ENCODE results near the gene SLC51A. TPM values are rescaled to one million over a fixed set of nuclear protein-coding genes. Genes with fewer than 3 reads are reported as not detected.

The SLC51A gene
- total and polyA plus RNA-seq, 2 experiments from 2014 or later: 6.0 TPM; not detected in 1

- 77 to 80% methylated on average over 14 to 16 of the region's 16 CpGs for WGBS, 2 experiments (ENCODE audit: low coverage in 1 of 2, low lambda C conversion rate in 2 of 2, missing lambda C conversion rate in 2 of 2)
- no peak overlapping the region for H3K27ac ChIP-seq
- no peak overlapping the region for H3K4me2 ChIP-seq (ENCODE audit: unreplicated experiment)
- no peaks in the 10 kb centered on the region for H3K27me3 ChIP-seq (replicated peaks; ENCODE audit: insufficient read depth)
- no peaks in the 10 kb centered on the region for H3K36me3 ChIP-seq (ENCODE audit: low read depth)
- TF ChIP-seq EZH2 (IDR thresholded peaks at IDR 0.05; ENCODE audit: insufficient read depth, poor library complexity, severe bottlenecking) (no peak), EZH2phosphoT487 (IDR thresholded peaks at IDR 0.05; ENCODE audit: insufficient read depth, low read depth) (no peak)
- H4K20me1 ChIP-seq (ENCODE audit: insufficient read depth): no peaks in the 10 kb centered on the region
- no peaks in the 10 kb centered on the region for H3K9me2 ChIP-seq (ENCODE audit: insufficient read depth)
- H3K4me1 ChIP-seq (ENCODE audit: insufficient read depth): peaks cover 6% of the 10 kb centered on the region; the same call in 1 of the 2 replicates
- no peak overlapping the region for H3K9ac ChIP-seq
- H3K9me3 ChIP-seq (ENCODE audit: low read depth): no peaks in the 10 kb centered on the region
- no peak overlapping the region for H2AFZ ChIP-seq
- no peak overlapping the region for H3K4me3 ChIP-seq
- DNase-seq: no peak
- H3F3A ChIP-seq (ENCODE audit: insufficient read depth): peaks cover 13% of the 10 kb centered on the region; the same call in 1 of the 2 replicates
- no peaks in the 10 kb centered on the region for H3K79me2 ChIP-seq (ENCODE audit: insufficient read depth)
- in situ Hi-C loops (cut with MboI): no loop called here
These were observed 1.4 kb upstream of the SLC51A start for GRCh38 chr3:196214783-196215441.

DNA sequence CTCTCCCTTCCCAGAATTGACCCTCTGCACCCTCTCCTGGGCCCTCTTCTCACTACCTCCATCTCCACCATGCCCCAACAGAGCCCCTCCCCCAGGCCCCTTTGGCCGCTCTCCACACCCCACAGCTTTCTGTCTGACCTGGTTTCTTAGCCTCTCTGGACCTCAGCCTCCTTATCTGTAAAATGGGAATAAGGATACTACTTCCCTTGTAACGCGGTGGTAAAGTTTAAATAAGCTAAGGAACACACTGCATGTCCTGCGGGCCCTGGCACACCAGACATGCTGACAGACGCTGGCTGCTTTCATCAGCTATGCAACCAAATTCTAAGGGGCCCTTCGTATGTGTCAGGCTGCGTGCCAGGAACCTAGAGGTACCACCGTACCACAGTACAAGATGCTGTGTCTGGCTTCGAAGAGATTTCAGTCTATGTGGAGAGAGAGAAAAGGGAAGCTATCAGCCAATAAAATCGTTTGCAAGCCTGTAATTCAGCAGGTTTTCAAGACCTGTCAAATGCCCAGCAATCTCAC, 777 bp upstream of the SLC51A start:
- H3K9ac ChIP-seq: no peak overlapping the region
- peaks cover 13% of the 10 kb centered on the region; the same call in 1 of the 2 replicates for H3F3A ChIP-seq (ENCODE audit: insufficient read depth)
- WGBS, 2 experiments (ENCODE audit: low coverage in 1 of 2, low lambda C conversion rate in 2 of 2, missing lambda C conversion rate in 2 of 2): 69 to 70% methylated on average over 10 of the region's 10 CpGs
- H3K27me3 ChIP-seq (replicated peaks; ENCODE audit: insufficient read depth): no peaks in the 10 kb centered on the region
- H3K4me1 ChIP-seq (ENCODE audit: insufficient read depth): peaks cover 6% of the 10 kb centered on the region; the same call in 1 of the 2 replicates
- no peak overlapping the region for H3K4me3 ChIP-seq
- no peaks in the 10 kb centered on the region for H4K20me1 ChIP-seq (ENCODE audit: insufficient read depth)
- no peaks in the 10 kb centered on the region for H3K79me2 ChIP-seq (ENCODE audit: insufficient read depth)
- DNase-seq: no peak
- in situ Hi-C loops (cut with MboI): no loop called here
- no peak overlapping the region for H3K27ac ChIP-seq
- no peaks in the 10 kb centered on the region for H3K36me3 ChIP-seq (ENCODE audit: low read depth)
- no peak overlapping the region for H3K4me2 ChIP-seq (ENCODE audit: unreplicated experiment)
- TF ChIP-seq EZH2 (IDR thresholded peaks at IDR 0.05; ENCODE audit: insufficient read depth, poor library complexity, severe bottlenecking): no peak
- TF ChIP-seq EZH2phosphoT487 (IDR thresholded peaks at IDR 0.05; ENCODE audit: insufficient read depth, low read depth): no peak
- no peak overlapping the region for H2AFZ ChIP-seq
- H3K9me3 ChIP-seq (ENCODE audit: low read depth): no peaks in the 10 kb centered on the region
- no peaks in the 10 kb centered on the region for H3K9me2 ChIP-seq (ENCODE audit: insufficient read depth)

DNA sequence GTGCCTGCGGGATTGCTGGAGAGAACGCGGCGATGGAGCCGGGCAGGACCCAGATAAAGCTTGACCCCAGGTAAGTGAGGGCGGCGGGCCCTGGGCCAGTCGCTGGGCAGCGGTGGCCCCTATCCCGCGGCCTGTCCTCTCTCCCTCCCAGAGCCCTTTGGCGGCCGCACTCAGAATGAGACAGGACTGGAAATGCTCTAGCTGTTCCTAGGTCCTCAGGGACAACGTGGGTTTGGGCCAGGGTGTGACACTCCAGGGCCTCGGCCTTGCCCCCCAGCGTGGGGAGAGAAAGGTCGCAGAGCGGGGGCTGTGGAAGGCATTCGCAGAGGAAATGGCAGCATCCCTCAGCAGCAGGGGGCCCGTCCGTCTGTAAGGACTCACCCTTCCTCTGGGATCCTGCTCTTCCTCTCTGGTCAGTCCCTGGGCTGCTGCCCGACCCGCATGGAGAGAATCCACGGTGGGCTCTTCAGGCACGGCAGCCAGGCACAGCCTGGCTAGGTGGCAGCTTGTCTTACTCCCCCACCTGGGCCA, 412 bp downstream of the SLC51A start:
- Histone ChIP-seq H3F3A (ENCODE audit: insufficient read depth) (peaks cover 13% of the 10 kb centered on the region; the same call in 1 of the 2 replicates), H4K20me1 (ENCODE audit: insufficient read depth) (no peaks in the 10 kb centered on the region), H3K4me3 (no peak overlapping the region), H3K27me3 (replicated peaks; ENCODE audit: insufficient read depth) (no peaks in the 10 kb centered on the region), H3K9me3 (ENCODE audit: low read depth) (no peaks in the 10 kb centered on the region), H3K4me1 (ENCODE audit: insufficient read depth) (peaks cover 6% of the 10 kb centered on the region; the same call in 1 of the 2 replicates), H3K9ac (no peak overlapping the region), H2AFZ (no peak overlapping the region), H3K4me2 (ENCODE audit: unreplicated experiment) (no peak overlapping the region), H3K79me2 (ENCODE audit: insufficient read depth) (no peaks in the 10 kb centered on the region), H3K27ac (no peak overlapping the region), H3K36me3 (ENCODE audit: low read depth) (no peaks in the 10 kb centered on the region), H3K9me2 (ENCODE audit: insufficient read depth) (no peaks in the 10 kb centered on the region)
- no peak for TF ChIP-seq EZH2phosphoT487 (IDR thresholded peaks at IDR 0.05; ENCODE audit: insufficient read depth, low read depth)
- TF ChIP-seq EZH2 (IDR thresholded peaks at IDR 0.05; ENCODE audit: insufficient read depth, poor library complexity, severe bottlenecking): no peak
- in situ Hi-C loops (cut with MboI): no loop called here
- WGBS, 2 experiments (ENCODE audit: low coverage in 1 of 2, low lambda C conversion rate in 2 of 2, missing lambda C conversion rate in 2 of 2): 59 to 72% methylated on average over 15 to 25 of the region's 25 CpGs
- no peak for DNase-seq

DNA sequence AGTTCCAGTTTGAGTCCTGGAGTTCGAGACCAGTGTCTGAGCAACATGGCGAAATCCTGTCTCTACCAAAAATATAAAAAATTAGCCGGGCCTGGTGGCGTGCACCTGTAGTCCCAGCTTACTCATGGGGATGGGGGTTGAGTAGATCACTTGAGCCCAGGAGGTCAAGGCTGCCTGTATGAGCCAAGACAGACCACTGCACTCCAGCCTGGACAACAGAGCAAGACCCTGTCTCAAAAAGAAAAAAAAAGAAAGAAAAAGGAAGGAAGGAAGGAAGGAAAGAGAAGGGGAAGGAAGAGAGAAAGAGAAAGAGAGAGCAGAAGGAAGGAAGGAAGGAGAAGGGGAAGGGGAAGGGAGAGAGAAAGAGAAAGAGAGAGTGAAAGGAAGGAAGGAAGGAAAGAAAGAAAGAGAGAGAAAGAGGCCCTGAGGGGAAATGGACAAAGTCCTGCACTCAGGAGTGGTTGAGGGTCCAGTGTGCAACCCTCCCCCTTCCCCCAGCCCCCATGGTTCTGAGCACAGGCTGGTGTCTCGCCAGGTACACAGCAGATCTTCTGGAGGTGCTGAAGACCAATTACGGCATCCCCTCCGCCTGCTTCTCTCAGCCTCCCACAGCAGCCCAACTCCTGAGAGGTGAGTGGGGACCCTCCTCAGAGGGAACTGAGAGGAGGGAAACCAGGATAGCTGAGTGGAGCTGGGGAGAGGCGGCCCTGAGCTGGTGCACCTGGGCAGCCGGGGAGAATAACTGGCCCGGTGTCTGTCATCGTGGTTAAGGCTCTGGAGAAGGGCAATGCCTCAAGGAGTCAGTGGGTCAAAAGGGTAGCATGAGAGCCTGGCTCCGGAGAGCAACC, 1.2 kb downstream of the SLC51A start:
- Histone ChIP-seq H3K9me3 (ENCODE audit: low read depth) (no peaks in the 10 kb centered on the region), H3K27me3 (replicated peaks; ENCODE audit: insufficient read depth) (no peaks in the 10 kb centered on the region), H3F3A (ENCODE audit: insufficient read depth) (peaks cover 13% of the 10 kb centered on the region; the same call in 1 of the 2 replicates), H3K79me2 (ENCODE audit: insufficient read depth) (no peaks in the 10 kb centered on the region), H3K9me2 (ENCODE audit: insufficient read depth) (no peaks in the 10 kb centered on the region), H4K20me1 (ENCODE audit: insufficient read depth) (no peaks in the 10 kb centered on the region), H3K9ac (no peak overlapping the region), H2AFZ (no peak overlapping the region), H3K4me2 (ENCODE audit: unreplicated experiment) (no peak overlapping the region), H3K27ac (no peak overlapping the region), H3K36me3 (ENCODE audit: low read depth) (no peaks in the 10 kb centered on the region), H3K4me1 (ENCODE audit: insufficient read depth) (peaks cover 6% of the 10 kb centered on the region; the same call in 1 of the 2 replicates), H3K4me3 (no peak overlapping the region)
- DNase-seq: no peak
- no peak for TF ChIP-seq EZH2 (IDR thresholded peaks at IDR 0.05; ENCODE audit: insufficient read depth, poor library complexity, severe bottlenecking)
- TF ChIP-seq EZH2phosphoT487 (IDR thresholded peaks at IDR 0.05; ENCODE audit: insufficient read depth, low read depth): no peak
- 96% methylated on average over 12 of the region's 12 CpGs for WGBS, 2 experiments (ENCODE audit: low coverage in 1 of 2, low lambda C conversion rate in 2 of 2, missing lambda C conversion rate in 2 of 2)
- in situ Hi-C loops (cut with MboI): no loop called here

All from GM23248 (cell line).